ENCODE data around the gene HSPA1B.
"Not testable (repeated sequence)": the region's sequence is repeated elsewhere in the genome, so short reads cannot be mapped to it uniquely, and the experiment has no call there.

HSPA1B gene

DNA sequence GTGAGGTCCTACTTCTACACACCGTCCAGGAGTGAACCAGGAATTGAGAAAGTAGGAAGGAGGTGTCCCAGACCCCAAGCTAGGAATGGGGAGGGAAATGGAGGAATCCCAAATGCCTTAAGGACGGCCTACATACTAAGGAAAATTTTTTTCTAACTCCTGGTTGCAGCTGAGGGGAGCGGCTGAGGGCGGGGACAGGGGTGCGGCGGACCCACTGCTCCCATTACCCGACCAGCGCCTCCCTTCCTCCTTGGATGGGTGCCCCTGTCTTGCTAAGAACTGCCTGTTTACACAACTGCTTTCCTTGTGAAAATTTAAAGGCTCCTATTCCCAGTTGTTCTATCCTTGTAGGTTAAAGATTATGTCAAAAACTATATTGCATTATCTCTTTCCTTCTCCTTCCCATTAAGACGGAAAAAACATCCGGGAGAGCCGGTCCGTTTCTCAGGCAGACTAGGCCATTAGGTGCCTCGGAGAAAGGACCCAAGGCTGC lies 699 bp upstream of the HSPA1B start:
- peak; percentile 73 to 75 for DNase-seq (ENCODE audit: low read depth in 2 of 2)

DNA sequence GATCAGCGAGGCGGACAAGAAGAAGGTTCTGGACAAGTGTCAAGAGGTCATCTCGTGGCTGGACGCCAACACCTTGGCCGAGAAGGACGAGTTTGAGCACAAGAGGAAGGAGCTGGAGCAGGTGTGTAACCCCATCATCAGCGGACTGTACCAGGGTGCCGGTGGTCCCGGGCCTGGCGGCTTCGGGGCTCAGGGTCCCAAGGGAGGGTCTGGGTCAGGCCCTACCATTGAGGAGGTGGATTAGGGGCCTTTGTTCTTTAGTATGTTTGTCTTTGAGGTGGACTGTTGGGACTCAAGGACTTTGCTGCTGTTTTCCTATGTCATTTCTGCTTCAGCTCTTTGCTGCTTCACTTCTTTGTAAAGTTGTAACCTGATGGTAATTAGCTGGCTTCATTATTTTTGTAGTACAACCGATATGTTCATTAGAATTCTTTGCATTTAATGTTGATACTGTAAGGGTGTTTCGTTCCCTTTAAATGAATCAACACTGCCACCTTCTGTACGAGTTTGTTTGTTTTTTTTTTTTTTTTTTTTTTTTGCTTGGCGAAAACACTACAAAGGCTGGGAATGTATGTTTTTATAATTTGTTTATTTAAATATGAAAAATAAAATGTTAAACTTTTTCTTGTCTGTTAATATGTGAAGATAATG lies 2.2 kb downstream of the HSPA1B start:
- no peak for DNase-seq (ENCODE audit: low read depth in 2 of 2)

DNA sequence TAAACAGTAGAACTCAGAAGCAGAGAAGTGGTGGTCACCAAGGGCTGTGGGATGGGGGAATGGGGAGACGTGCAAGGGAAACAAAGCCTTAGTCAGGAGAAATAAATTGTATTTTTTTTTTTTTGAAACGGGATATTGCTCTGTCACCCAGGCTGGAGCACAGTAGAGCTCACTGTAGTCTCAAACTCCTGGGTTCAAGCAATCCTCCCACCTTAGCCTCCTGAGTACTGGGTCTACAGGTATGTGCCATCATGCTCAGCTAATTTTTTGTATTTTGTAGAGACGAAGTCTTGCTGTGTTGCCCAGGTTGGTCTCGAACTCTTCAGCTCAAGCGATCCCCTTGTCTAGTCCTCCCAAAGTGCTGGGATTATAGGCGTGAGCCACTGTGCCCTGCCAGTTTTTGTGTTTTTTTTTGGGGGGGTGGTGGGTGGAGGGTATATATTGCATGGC lies 3.4 kb downstream of the HSPA1B start:
- DNase-seq (ENCODE audit: low read depth in 2 of 2): no peak

DNA sequence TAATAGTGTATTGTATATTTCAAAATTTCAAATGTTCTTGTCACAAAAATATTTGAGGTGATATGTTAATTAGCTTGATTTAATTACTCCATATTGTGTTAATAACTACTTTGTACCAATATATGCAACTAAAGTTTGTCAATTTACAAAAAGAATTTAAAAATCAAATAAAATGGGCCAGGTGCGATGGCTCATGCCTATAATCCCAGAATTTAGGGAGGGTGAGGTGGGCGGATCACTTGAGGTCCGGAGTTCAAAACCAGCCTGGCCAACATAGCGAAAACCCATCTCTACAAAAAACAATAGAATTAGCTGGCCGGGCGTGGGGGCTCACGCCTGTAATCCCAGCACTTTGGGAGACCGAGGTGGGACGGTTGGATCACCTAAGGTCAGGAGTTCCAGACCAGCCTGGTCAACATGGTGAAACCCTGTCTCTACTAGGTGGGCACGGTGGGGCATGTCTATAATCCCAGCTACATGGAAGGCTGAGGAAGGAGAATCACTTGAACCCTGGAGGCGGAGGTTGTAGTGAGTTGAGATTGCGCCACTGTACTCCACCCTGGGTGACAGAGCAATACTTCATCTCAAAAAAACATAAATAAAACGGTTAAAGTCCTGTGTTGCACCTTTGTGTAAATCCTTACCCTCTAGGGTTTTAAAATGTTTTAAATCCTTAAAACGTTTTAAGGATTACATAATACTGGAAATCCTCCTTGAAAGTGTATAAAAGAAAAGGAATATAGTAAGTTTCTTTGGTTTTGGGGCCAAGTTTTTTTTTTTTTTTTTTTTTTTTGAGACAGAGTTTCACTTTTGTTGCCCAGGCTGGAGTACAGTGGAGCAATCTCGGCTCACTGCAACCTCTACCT lies 4.0 kb downstream of the HSPA1B start:
- no peak for DNase-seq (ENCODE audit: low read depth in 2 of 2)

DNA sequence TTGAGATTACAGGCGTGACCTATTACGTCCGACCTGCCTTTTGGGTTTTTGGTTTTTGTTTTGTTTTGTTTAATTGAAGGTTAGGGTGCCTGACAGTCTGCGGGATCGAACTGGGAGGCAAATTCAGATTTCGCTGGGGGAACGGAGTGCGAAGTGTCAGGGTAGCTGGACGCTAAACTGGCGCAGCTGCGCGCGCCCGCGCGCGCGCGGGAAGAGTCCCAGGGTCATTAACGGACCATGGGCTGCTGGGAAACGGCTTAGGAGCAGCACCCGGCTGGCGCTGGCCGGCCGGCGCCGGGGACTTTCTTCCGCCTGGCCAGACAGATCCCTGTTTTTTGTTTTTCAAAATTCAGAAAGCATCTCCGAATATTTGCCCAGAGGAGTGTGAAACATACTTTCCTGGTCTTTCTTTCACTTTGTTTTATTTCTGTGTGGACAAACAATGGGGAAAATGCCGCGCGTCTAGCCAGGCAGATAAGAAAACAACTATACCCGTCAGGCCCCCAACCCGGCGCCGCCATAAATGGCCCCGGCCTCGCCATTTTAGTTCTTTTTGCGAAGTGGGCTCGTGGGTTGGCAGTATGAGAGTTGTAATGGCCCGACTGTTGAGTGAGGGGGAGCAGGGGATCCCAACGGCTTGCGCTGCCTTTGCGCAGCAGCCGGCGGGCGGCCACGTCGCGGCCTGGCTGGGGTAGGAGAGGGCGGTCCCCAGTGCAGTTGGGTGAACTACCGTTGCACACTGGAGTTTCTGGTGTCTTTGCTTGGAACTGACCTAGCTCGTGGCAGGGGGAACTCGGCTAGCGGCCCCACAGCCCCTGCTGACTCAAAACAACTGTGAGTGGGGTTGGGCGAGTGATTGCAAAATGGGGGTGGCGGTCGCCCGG lies 7.1 kb downstream of the HSPA1B start:
- DNase-seq (ENCODE audit: low read depth in 2 of 2): peak; percentile 57 to 66

DNA sequence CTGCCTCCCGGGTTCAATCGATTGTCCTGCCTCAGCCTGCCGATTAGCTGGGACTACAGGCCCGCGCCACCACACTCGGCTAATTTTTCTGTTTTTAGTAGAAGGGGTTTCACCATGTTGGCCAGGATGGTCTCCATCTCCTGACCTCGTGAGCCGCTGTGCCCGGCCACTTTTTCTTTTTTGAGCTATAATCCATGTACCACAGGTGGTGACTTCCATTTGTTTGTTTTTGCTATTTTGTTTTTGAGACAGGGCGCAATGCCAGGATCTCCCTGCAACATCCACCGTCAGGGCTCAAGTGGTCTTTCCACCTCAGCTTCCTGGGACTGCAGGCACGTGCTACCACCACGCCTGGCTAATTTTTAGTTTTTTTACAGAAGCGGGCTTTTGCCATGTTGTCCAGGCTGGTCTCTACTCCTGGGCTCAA lies 8.5 kb downstream of the HSPA1B start:
- no peak for DNase-seq (ENCODE audit: low read depth in 2 of 2)

DNA sequence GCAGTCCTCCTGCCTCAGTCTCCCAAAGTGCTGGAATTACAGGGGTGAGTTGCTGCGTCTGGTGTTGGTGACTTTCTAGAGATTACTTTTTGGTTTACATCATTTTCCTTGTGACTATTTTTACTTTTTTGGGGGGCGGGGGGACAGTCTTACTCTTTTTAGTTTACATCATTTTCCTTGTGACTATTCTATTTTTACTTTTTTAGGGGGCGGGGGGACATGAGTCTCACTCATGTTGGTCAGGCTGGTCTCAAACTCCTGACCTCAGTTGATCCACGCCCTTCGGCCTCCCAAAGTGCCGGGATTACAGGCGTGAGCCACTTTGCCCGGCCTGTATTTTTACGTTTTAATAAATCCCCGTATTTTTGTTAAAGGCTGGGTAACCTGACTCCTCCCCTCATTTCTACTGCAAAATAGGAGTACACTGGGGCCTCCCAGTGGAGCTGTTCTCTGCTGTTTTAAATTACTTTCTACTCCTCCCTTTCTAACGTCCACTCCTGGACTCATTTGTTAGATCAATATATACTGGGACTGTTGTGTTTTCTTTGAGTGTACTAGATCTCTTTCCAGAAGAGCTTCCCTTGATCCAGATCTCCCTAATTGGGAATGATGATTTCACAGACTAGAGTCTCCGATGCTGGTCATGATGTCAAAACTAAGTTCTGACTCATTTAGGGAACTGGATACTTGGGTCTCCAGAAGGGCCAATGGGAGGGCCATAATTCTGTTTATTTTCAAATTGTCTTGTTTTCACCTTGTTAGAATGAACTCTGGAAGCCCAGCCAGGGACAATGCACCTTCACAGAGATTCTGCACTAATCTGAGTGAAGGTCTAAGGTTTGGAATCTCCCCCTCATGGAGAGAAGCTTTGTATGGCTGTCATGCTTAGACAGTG lies 9.2 kb downstream of the HSPA1B start:
- DNase-seq (ENCODE audit: low read depth in 2 of 2): no peak

DNA sequence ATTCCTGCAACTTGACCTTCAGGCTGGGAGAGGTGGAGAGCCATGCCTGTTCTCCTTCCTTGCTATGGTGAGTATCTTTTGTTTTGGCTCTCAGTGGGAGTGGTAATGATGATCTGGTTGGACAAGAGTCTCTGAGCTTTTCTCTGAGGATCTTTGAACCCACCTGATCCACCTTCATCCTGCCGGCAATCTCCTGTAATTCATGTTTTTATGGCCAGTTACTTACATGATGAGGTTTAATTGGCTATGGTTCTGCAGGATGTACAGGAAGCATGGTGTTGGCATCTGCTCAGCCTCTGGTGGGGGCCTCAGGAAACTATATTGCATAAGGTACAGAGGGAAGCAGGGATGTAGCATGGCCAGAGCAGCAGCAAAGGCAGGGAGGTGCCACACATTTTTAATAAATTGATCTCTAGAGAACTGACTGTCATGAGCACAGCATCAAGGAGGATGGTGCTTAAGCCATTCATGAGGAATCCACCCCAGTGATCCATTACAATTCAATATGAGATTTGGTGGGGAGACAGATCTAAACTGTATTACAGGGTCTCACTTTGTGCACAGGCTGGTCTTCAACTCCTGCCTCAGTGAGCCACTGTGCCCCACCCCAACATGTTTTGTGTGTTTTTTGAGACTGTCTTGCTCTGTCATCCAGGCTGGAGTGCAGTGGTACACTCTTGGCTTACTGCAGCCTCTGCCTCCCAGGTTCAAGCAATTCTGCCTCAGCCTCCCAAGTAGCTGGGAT lies 10.0 kb downstream of the HSPA1B start:
- no peak for DNase-seq (ENCODE audit: low read depth in 2 of 2)

DNA sequence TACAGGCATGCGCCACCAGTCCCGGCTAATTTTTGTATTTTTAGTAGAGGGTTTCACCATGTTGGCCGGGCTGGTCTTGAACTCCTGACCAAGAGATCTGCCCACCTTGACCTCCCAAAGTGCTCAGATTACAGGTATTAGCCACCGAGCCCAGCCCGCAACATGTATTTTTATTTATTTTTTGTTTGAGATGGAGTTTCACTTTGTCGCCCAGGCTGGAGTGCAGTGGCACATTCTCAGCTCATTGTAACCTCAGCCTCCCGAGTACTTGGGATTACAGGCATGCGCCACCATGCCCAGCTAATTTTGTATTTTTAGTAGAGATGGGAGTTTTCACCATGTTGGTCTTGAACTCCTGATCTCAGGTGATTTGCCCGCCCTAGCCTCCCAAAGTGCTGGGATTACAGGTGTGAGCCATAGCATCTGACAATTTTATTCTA lies 10.6 kb downstream of the HSPA1B start:
- not testable (repeated sequence) for DNase-seq (ENCODE audit: low read depth in 2 of 2)

DNA sequence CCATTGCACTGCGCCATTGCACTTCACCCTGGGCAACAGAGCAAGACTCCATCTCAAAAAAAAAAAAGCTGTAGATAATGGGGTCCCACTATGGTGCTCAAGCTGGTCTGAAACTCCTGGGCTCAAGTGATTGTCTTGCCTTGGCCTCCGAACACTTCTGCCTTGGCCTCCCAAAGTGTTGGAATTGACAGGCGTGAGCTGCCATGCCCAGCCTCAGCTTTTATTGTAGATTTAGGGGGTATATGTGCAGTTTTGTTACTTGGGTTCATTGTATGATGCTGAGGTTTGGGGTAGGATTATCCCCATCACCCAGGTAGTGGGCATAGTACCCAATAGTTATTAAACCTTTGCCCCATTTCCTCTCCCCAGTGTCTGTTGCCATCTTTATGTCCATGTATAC lies 11.4 kb downstream of the HSPA1B start:
- DNase-seq (ENCODE audit: low read depth in 2 of 2): no peak

DNA sequence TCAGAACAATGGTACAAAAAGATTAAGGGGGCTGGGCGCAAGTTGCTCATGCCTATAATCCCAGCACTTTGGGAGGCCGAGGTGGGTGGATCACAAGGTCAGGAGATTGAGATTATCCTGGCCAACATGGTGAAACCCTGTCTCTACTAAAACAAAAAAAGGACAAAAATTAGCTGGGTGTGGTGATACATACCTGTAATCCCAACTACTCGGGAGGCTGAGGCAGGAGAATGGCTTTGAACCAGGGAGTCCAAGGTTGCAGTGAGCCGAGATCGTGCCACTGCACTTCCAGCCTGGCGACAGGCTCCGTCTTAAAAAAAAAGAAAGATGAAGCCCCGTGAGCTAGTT lies 12.2 kb downstream of the HSPA1B start:
- DNase-seq (ENCODE audit: low read depth in 2 of 2): not testable (repeated sequence)

DNA sequence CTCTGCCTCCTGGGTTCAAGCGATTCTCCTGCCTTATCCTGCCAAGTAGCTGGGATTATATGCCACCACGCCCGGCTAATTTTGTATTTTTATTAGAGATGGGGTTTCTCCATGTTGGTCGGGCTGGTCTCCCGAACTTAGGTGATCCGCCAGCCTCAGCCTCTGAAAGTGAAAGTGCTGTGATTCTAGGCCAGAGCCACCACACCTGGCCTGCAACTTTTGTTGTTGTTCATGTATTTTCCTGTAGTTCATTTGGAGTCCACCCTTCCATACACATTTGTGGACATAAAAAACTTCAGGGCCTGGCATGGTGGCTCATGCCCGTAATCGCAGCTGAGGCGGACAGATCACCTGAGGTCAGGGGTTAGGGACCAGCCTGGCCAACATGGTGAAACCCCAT lies 14.5 kb downstream of the HSPA1B start:
- no peak for DNase-seq (ENCODE audit: low read depth in 2 of 2)

DNA sequence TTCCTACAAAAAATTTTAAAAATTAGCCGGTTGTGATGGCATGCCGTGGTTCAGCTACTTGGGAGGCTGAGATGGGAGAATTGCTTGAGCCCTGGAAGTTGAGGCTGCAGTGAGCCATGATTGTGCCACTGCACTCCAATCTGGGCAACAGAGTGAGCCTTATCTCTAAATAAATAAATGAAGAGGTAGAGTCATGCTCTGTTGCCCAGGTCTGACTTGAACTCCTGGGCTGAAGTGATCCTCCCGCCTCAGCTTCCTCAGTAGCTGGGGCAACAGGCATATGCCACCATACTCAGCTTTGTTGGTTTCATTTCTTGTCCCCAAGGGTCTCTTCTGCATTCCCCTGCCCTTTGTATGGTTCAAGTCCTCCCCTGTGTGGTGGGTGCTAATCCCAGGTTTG lies 17.0 kb downstream of the HSPA1B start:
- no peak for DNase-seq (ENCODE audit: low read depth in 2 of 2)

DNA sequence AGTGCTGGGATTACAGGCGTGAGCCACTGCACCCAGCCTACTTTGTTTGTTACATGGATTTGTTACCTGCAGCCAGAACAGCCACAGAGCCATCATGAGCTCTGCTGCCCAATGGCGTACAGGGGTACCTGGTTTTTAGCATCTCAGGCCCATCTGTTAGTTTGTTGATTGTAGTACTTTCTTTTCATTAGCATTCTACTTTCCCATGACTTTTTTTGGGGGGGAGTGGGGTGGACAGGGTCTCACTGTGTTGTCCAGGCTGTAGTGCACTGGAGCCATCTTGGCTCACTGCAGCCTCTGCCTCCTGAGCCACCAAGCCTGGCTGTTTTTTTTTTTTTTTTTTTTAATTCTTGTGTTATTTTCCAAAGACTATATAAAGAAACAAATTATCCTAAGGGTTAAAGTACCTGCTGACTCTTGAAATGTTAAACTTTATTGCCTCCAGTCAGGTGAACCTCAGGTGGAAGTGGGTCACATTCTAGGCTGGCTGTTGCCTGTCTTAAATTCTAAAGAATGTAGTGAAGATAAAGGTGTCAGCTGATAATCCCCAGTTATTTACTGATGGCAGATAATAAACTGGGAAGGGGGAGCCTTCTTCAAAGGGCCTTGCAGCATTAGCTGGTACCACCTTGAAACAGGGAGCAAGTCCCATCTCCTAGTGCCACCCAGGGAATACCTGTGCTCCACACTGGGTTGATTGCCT lies 19.9 kb downstream of the HSPA1B start:
- no peak for DNase-seq (ENCODE audit: low read depth in 2 of 2)

DNA sequence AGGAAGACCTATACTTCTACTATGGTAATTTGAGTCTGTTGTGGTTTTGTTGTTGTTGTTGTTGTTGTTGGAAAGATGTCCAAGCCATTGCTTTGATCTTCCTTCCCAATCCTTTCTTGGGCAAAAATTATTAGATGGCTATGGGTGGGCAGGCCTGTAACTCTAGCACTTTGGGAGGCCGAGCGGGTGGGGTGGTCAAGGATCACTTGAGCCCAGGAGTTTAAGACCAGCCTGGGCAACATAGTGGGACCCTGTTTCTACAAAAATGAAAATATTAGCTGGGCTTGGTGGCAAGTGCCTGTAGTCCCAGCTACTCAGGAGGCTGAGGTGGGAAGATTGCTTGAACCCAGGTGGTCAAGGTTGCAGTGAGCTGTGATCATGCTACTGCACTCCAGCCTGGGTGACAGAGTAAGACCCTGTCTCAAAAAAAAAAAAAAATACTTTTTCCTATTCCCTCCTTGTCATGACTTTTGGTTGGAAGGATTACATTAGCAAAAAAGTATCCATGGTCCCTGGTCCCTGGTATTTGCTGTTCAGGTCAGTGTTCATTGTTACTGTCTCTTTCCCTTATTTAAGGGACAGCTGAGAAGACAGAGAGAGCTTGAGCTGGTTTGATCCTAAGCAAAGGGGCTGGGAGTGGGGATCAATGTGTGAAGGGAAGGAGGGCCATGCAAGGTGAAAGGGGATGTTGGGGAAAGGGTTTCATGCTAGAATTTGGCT lies 23.4 kb downstream of the HSPA1B start:
- DNase-seq (ENCODE audit: low read depth in 2 of 2): no peak

DNA sequence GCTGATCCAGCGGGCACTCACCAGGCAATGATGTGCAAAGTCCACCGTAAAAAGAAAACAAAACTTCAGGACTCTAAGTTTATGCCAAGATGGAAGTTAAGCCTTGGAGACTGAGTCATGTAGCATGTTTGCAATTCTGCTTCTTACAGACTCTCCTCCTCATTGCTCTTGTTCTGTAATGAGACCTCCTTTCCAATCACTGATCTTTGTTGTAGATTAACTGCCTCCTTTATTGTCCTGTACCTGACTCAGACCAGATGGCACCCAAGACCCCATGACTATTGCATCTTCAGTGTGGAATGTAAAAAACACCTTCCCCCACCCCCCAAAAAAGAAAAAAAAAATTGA lies 23.9 kb downstream of the HSPA1B start:
- DNase-seq (ENCODE audit: low read depth in 2 of 2): no peak

DNA sequence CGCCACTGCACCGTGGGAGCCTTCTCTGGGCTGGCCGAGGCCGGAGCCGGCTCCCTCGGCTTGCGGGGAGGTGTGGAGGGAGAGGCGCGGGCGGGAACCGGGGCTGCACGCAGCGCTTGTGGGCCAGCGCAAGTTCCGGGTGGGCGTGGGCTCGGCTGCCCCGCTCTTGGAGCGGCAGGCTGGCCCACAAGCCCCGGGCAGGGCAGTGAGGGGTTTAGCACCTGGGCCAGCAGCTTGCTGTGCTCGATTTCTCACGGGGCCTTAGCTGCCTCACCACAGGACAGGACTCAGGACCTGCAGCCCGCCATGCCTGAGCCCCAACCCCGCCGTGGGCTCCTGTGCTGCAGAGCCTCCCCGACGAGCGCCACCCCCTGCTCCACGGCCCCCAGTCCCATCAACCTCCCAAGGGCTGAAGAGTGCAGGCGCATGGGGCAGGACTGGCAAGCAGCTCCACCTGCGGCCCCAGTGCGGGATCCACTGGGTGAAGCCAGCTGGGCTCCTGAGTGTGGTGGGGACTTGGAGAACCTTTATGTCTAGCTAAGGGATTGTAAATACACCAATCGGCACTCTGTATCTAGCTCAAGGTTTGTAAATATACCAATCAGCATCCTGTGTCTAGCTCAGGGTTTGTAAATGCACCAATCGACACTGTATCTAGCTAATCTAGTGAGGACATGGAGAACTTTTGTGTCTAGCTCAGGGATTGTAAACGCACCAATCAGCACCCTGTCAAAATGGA lies 24.6 kb downstream of the HSPA1B start:
- DNase-seq (ENCODE audit: low read depth in 2 of 2): not testable (repeated sequence)

DNA sequence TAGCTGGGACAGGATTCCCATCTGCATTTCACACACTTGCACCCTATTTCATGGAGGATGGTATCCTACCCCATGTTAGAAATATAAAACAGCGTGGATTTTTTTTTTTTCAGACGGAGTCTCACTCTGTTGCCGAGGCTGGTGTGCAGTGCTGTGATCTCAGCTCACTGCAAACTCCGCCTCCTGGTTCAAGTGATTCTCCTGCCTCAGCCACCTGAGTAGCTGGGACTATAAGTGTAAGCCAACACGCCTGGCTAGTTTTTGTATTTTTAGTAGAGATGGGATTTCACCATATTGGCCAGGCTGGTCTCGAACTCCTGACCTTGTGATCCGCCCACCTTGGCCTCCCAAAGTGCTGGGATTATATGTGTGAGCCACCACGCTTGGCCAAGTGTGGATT lies 30.2 kb downstream of the HSPA1B start:
- DNase-seq (ENCODE audit: low read depth in 2 of 2): not testable (repeated sequence)

Measured in fibroblast of skin of left biceps (primary cell).